H9 (cell line): ENCODE results near the gene PTPN23. TPM values are rescaled to one million over a fixed set of nuclear protein-coding genes. Genes with fewer than 3 reads are reported as not detected.
A peak's percentile ranks its signal among the peaks of the same experiment; 100 is the strongest.

Source experiments
- DNase-seq: peaks from one replicate; pipeline ENCODE4 v3.0.0-alpha.2; 2017
- H2AFZ ChIP-seq: one replicate; pipeline ENCODE4 v1.6.1; 2013; ENCODE audit warnings: mild to moderate bottlenecking, low read length, control low read depth, moderate library complexity
- H2AK5ac ChIP-seq: 2 replicates; pipeline ENCODE4 v1.6.1; 2013; ENCODE audit warnings: low read length, control low read depth, mixed read lengths; ENCODE audit not compliant: insufficient read length
- H2BK120ac ChIP-seq: one replicate; pipeline ENCODE4 v1.6.1; 2013; ENCODE audit warnings: low read depth, mild to moderate bottlenecking, low read length, control low read depth, inconsistent platforms; ENCODE audit not compliant: poor library complexity, severe bottlenecking
- H2BK12ac ChIP-seq: 2 replicates; pipeline ENCODE4 v1.6.1; 2013; ENCODE audit warnings: low read length, control low read depth, mixed read lengths, low read depth; ENCODE audit not compliant: insufficient read length
- H2BK15ac ChIP-seq: 2 replicates; pipeline ENCODE4 v1.6.1; 2013; ENCODE audit warnings: low read depth, low read length, control low read depth
- H2BK20ac ChIP-seq: one replicate; pipeline ENCODE4 v1.6.1; 2013; ENCODE audit warnings: low read depth, mild to moderate bottlenecking, low read length, control low read depth, inconsistent platforms; ENCODE audit not compliant: poor library complexity, severe bottlenecking
- H2BK5ac ChIP-seq: 2 replicates; pipeline ENCODE4 v1.6.1; 2013; ENCODE audit warnings: low read length, control low read depth, mixed read lengths; ENCODE audit not compliant: insufficient read length
- H3K14ac ChIP-seq: 2 replicates; pipeline ENCODE4 v1.6.1; 2013; ENCODE audit warnings: low read length, control low read depth; ENCODE audit not compliant: insufficient read depth
- H3K18ac ChIP-seq: 2 replicates; pipeline ENCODE4 v1.6.1; 2013; ENCODE audit warnings: low read depth, mild to moderate bottlenecking, mixed read lengths, low read length, control low read depth; ENCODE audit not compliant: insufficient read length
- H3K23ac ChIP-seq: 2 replicates; pipeline ENCODE4 v1.6.1; 2013; ENCODE audit warnings: low read length, control low read depth, mixed read lengths, low read depth; ENCODE audit not compliant: insufficient read length
- H3K23me2 ChIP-seq: 2 replicates; pipeline ENCODE4 v1.6.1; 2013; ENCODE audit warnings: low read depth, mild to moderate bottlenecking, mixed read lengths, low read length, control low read depth; ENCODE audit not compliant: insufficient read length, poor library complexity, severe bottlenecking
- H3K27ac ChIP-seq: 2 replicates; pipeline ENCODE4 v1.5.1; 2013; ENCODE audit warnings: low read length, control low read depth, mixed read lengths, low read depth; ENCODE audit not compliant: insufficient read length
- H3K27me3 ChIP-seq: 2 replicates; pipeline ENCODE4 v1.6.1; 2013; ENCODE audit warnings: low read length, control low read depth, inconsistent platforms; ENCODE audit not compliant: insufficient read depth
- H3K4ac ChIP-seq: 2 replicates; pipeline ENCODE4 v1.6.1; 2013; ENCODE audit warnings: low read depth, mild to moderate bottlenecking, control low read depth, inconsistent platforms, low read length, moderate library complexity
- H3K4me1 ChIP-seq: 2 replicates; pipeline ENCODE4 v1.6.1; 2013; ENCODE audit warnings: low read length, control low read depth, inconsistent platforms; ENCODE audit not compliant: insufficient read depth
- H3K4me2 ChIP-seq: 2 replicates; pipeline ENCODE4 v1.6.1; 2013; ENCODE audit warnings: low read length, control low read depth, mixed read lengths; ENCODE audit not compliant: insufficient read length, insufficient read depth
- H3K56ac ChIP-seq: 2 replicates; pipeline ENCODE4 v1.6.1; 2013; ENCODE audit warnings: low read depth, mild to moderate bottlenecking, mixed read lengths, low read length, control low read depth; ENCODE audit not compliant: insufficient read length
- H3K79me1 ChIP-seq: 2 replicates; pipeline ENCODE4 v1.6.1; 2013; ENCODE audit warnings: low read depth, mild to moderate bottlenecking, moderate library complexity, low read length, control low read depth, inconsistent platforms; ENCODE audit not compliant: insufficient read depth, poor library complexity, severe bottlenecking
- H3K79me2 ChIP-seq: 2 replicates; pipeline ENCODE4 v1.6.1; 2013; ENCODE audit warnings: low read length, control low read depth, inconsistent platforms; ENCODE audit not compliant: insufficient read depth
- H3K9ac ChIP-seq: 2 replicates; pipeline ENCODE4 v1.6.1; 2013; ENCODE audit warnings: low read length, control low read depth, mixed read lengths; ENCODE audit not compliant: insufficient read length; ENCODE audit errors: extremely low read depth
- H3K9me3 ChIP-seq: one replicate; pipeline ENCODE4 v1.6.1; 2013; ENCODE audit warnings: low read depth, low read length, inconsistent platforms; ENCODE audit not compliant: control insufficient read depth
- H3T11ph ChIP-seq: one replicate; pipeline ENCODE4 v1.6.1; 2013; ENCODE audit warnings: mild to moderate bottlenecking, low read length, control low read depth, inconsistent platforms
- H4K20me1 ChIP-seq: one replicate; pipeline ENCODE4 v1.6.1; 2013; ENCODE audit not compliant: control insufficient read depth, insufficient read length, insufficient read depth
- H4K5ac ChIP-seq: 2 replicates; pipeline ENCODE4 v1.6.1; 2013; ENCODE audit warnings: low read depth, mild to moderate bottlenecking, mixed read lengths, low read length, control low read depth; ENCODE audit not compliant: insufficient read length
- H4K8ac ChIP-seq: replicated peaks from 2 replicates; pipeline ENCODE4 v1.6.1; 2013; ENCODE audit warnings: low read length, control low read depth, mixed read lengths, low read depth; ENCODE audit not compliant: insufficient read length
- H4K91ac ChIP-seq: 2 replicates; pipeline ENCODE4 v1.6.1; 2013; ENCODE audit warnings: low read depth, mild to moderate bottlenecking, moderate library complexity, mixed read lengths, low read length, control low read depth; ENCODE audit not compliant: insufficient read length
- H3K27ac Mint-ChIP-seq, 3 experiments: 2 replicates in 2 of 3; 3 replicates in 1 of 3; pipeline ENCODE4 v1.8.0; 2020 to 2021; ENCODE audit warnings: mixed read lengths in 3 of 3, mild to moderate bottlenecking in 1 of 3, moderate library complexity in 1 of 3
- H3K27me3 Mint-ChIP-seq: 2 replicates; pipeline ENCODE4 v1.8.0; 2021; ENCODE audit warnings: low read depth, mild to moderate bottlenecking, moderate library complexity, mixed read lengths
- H3K36me3 Mint-ChIP-seq, 3 experiments: 2 replicates in 2 of 3; 3 replicates in 1 of 3; pipeline ENCODE4 v1.8.0; 2020 to 2021; ENCODE audit warnings: low read depth in 3 of 3, mixed read lengths in 3 of 3; ENCODE audit not compliant: insufficient read depth in 1 of 3
- H3K4me1 Mint-ChIP-seq, 2 experiments: 2 replicates each; pipeline ENCODE4 v1.8.0; 2020; ENCODE audit warnings: mixed read lengths in 2 of 2
- H3K4me3 Mint-ChIP-seq, 2 experiments: 2 replicates in 1 of 2; 3 replicates in 1 of 2; pipeline ENCODE4 v1.8.0; 2020 to 2021; ENCODE audit warnings: mild to moderate bottlenecking in 2 of 2, mixed read lengths in 2 of 2, moderate library complexity in 1 of 2
- H3K9me3 Mint-ChIP-seq, 2 experiments: 2 replicates in 1 of 2; 3 replicates in 1 of 2; pipeline ENCODE4 v1.8.0; 2020; ENCODE audit warnings: mild to moderate bottlenecking in 2 of 2, mixed read lengths in 2 of 2, moderate library complexity in 1 of 2
- WGBS: extraction: QIAGEN DNeasy Blood & Tissue Kit; methylation state at CpG from one replicate; pipeline ENCODE4 v1.1.7; 2013; ENCODE audit warnings: missing lambda C conversion rate, low lambda C conversion rate, mixed read lengths; ENCODE audit not compliant: insufficient read length; ENCODE audit errors: extremely low coverage; 5-methylcytosine and 5-hydroxymethylcytosine counted together
- total RNA-seq: library from RNA; stranded (reverse); gene quantifications from 2 replicates; pipeline ENCODE4 v1.2.1, GENCODE V29; 2021
- TF ChIP-seq, protein P1 (sequence below): fragments of 200-600 bp; sonication (generic); conservative IDR thresholded peaks from 3 replicates; pipeline ENCODE4 v1.8.0; 2021; ENCODE audit warnings: antibody characterized with exemption, mild to moderate bottlenecking

Gene PTPN23
- total RNA-seq, 1 experiment from 2014 or later: 42.2 TPM

DNA sequence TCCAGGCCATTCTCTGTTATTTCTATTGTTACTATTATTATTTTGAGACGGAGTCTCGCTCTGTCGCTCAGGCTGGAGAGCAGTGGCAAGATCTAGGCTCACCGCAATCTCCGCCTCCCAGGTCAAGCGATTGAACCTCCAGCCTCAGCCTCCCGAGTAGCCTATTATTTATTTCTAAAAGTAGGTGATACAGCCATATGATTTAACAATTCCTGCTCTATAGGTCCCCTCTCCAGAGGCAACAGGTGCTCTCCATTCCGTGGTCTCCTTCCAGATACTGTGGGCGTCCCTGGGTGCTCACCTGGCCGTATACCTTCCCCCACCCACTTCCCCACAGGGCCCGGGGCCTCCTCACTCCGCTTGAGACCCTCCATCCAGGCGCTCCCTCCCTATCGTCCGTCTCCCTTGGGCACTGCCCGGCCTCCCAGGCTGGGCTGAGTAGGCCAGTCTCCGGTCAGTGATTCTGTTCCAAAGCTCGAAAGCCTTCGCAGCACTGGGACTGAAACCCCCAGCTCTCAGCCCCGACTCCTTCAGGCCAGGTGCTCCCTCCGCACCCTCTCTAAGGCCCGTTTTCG lies 708 bp upstream of the PTPN23 start:
- Histone ChIP-seq H2AFZ (no peak overlapping the region), H3K18ac (peak overlapping the region; percentile 46), H3K23ac (no peak overlapping the region), H3K79me1 (peaks cover 3% of the 10 kb centered on the region), H2BK5ac (no peak overlapping the region), H2AK5ac (no peak overlapping the region), H3K79me2 (peaks cover 9% of the 10 kb centered on the region; the same call in 1 of the 2 replicates), H2BK12ac (peak overlapping the region; percentile 79), H4K5ac (peak overlapping the region; percentile 47), H3K9ac (peak overlapping the region; percentile 94), H3K27ac (peak overlapping the region; percentile 44), H3T11ph (no peak overlapping the region), H3K56ac (no peak overlapping the region), H4K91ac (no peak overlapping the region), H3K27me3 (no peaks in the 10 kb centered on the region), H2BK120ac (no peak overlapping the region), H2BK20ac (no peak overlapping the region), H4K20me1 (no peaks in the 10 kb centered on the region), H3K9me3 (no peaks in the 10 kb centered on the region), H3K23me2 (peaks cover 16% of the 10 kb centered on the region), H3K4ac (no peak overlapping the region), H2BK15ac (no peak overlapping the region), H3K4me2 (peak overlapping the region; percentile 99), H4K8ac (no peak overlapping the region), H3K14ac (peak overlapping the region; percentile 96), H3K4me1 (no peaks in the 10 kb centered on the region)
- Mint-ChIP-seq H3K27me3 (peaks cover under 1% of the 10 kb centered on the region; the same call in 1 of the 2 replicates), H3K4me3 (peak overlapping the region; percentile 98 to 100), H3K36me3 (peaks cover 0 to 8% (median 8%) of the 10 kb centered on the region in 3 experiments; a peak in 5 of 7 replicates), H3K4me1 (peaks cover 26 to 33% of the 10 kb centered on the region in 2 experiments), H3K27ac (peak overlapping the region; percentile 98 to 100 (median 99)), H3K9me3 (no peaks in the 10 kb centered on the region; a peak in 1 of 5 replicates)
- WGBS: no CpG with 5 or more reads among the region's 23 CpGs
- no peak for DNase-seq
- TF ChIP-seq, protein P1, sequence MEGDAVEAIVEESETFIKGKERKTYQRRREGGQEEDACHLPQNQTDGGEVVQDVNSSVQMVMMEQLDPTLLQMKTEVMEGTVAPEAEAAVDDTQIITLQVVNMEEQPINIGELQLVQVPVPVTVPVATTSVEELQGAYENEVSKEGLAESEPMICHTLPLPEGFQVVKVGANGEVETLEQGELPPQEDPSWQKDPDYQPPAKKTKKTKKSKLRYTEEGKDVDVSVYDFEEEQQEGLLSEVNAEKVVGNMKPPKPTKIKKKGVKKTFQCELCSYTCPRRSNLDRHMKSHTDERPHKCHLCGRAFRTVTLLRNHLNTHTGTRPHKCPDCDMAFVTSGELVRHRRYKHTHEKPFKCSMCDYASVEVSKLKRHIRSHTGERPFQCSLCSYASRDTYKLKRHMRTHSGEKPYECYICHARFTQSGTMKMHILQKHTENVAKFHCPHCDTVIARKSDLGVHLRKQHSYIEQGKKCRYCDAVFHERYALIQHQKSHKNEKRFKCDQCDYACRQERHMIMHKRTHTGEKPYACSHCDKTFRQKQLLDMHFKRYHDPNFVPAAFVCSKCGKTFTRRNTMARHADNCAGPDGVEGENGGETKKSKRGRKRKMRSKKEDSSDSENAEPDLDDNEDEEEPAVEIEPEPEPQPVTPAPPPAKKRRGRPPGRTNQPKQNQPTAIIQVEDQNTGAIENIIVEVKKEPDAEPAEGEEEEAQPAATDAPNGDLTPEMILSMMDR: peak; percentile 15; the same call in 1 of the 3 replicates
